Cardiac fibroblast (primary cell): ENCODE results near the gene SHROOM2.

Source experiments
- DNase-seq, 2 donors: peaks; one replicate each; pipeline versions ENCODE4 v3.0.0 to v3.0.0-alpha.2; 2010; ENCODE audit warnings: low read depth in 2 of 2
- H3K4me3 ChIP-seq, 2 donors: replicated peaks in 1 of 2; 1 replicate in 1 of 2; 2 replicates in 1 of 2; pipeline ENCODE4 v1.5.1; 2011; ENCODE audit warnings: low read depth in 2 of 2, low read length in 2 of 2, mild to moderate bottlenecking in 2 of 2, moderate library complexity in 1 of 2
- CTCF ChIP-seq: IDR thresholded peaks from one replicate; pipeline ENCODE4 v1.5.1; 2011; ENCODE audit warnings: low read depth, mild to moderate bottlenecking, low read length, inconsistent platforms

SHROOM2 gene

GRCh38 chrX:9913146-9913433 is 126.9 kb downstream of the SHROOM2 start:
- peak in 1 of 2 donors; percentile 59 for DNase-seq
- TF ChIP-seq CTCF = no peak
- no peak overlapping the region for H3K4me3 ChIP-seq

- no peak for TF ChIP-seq CTCF
- no peak for DNase-seq
- no peak overlapping the region for H3K4me3 ChIP-seq
These were observed 131.6 kb downstream of the SHROOM2 start for GRCh38 chrX:9917861-9918260.

GRCh38 chrX:9919632-9920172 is 133.5 kb downstream of the SHROOM2 start:
- no peak overlapping the region for H3K4me3 ChIP-seq
- TF ChIP-seq CTCF = no peak
- no peak for DNase-seq

- H3K4me3 ChIP-seq = no peak overlapping the region
- no peak for DNase-seq
- TF ChIP-seq CTCF = no peak
These were observed 135.2 kb downstream of the SHROOM2 start for GRCh38 chrX:9921407-9921806.

- no peak for DNase-seq
- no peak overlapping the region for H3K4me3 ChIP-seq
- no peak for TF ChIP-seq CTCF
These were observed 137.1 kb downstream of the SHROOM2 start for GRCh38 chrX:9923357-9923756.

GRCh38 chrX:9926002-9926401 is 139.8 kb downstream of the SHROOM2 start:
- DNase-seq = no peak
- no peak overlapping the region for H3K4me3 ChIP-seq
- no peak for TF ChIP-seq CTCF

- H3K4me3 ChIP-seq = no peak overlapping the region
- no peak for DNase-seq
These were observed 141.7 kb downstream of the SHROOM2 start for GRCh38 chrX:9927698-9928482.

More at GRCh38 chrX:9927698-9928482, 141.7 kb downstream of the SHROOM2 start:
- TF ChIP-seq CTCF = no peak
